ENCODE measurements around the gene PRKN.

PRKN gene

DNA sequence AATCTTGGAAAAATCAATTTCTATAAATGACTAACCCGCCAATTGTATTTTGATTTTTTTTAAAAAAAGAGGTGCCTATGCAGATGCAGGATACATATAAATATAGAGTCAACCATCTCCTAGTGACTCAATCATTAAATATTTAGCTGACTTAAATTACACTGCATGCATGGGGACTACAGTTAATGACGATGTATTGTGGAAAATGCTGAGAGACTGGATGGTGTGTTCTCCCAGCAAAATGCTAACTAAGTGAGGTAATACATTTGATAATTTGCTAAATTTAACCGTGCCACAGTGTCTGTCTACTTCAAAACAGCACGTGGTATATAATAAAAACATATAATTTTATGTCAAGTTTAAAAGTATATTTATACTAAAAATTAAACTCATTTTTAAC lies 341.6 kb downstream of the PRKN start:
- DNase-seq (ENCODE audit: extremely low read depth, low read depth): no peak
- TF ChIP-seq, protein P1, sequence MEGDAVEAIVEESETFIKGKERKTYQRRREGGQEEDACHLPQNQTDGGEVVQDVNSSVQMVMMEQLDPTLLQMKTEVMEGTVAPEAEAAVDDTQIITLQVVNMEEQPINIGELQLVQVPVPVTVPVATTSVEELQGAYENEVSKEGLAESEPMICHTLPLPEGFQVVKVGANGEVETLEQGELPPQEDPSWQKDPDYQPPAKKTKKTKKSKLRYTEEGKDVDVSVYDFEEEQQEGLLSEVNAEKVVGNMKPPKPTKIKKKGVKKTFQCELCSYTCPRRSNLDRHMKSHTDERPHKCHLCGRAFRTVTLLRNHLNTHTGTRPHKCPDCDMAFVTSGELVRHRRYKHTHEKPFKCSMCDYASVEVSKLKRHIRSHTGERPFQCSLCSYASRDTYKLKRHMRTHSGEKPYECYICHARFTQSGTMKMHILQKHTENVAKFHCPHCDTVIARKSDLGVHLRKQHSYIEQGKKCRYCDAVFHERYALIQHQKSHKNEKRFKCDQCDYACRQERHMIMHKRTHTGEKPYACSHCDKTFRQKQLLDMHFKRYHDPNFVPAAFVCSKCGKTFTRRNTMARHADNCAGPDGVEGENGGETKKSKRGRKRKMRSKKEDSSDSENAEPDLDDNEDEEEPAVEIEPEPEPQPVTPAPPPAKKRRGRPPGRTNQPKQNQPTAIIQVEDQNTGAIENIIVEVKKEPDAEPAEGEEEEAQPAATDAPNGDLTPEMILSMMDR (IDR thresholded peaks at IDR 0.05; ENCODE audit: low read depth, low read length): no peak

DNA sequence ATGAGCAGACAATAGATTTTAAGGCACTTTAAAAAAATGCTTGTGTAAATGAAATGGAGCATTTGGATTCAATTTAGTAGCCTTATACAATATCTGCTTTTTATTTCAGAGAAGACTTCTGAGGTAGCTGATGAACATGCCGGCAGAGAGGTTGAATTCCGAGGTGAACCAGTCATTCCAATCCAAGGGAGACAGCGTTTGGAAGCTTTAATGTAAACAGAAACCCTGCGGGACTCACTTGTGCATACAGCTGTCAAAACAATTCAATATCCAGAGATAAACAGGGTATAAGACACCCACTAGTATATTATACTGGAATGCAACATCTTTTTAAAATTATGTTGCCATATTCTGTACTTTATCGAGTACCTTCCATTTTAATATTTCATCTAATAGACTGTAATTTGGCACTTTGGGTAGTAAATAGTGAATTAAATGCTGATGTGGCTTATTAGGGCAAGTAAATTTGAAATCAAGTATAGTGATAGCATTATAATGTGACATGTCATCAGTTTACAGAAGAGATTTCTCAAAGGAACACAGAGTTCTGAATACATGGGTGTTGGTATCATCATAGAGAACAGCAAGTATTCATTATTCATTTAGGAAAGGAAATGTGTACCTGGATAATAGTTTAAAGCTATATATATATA lies 347.7 kb downstream of the PRKN start:
- TF ChIP-seq, protein P1 (IDR thresholded peaks at IDR 0.05; ENCODE audit: low read depth, low read length): no peak

DNA sequence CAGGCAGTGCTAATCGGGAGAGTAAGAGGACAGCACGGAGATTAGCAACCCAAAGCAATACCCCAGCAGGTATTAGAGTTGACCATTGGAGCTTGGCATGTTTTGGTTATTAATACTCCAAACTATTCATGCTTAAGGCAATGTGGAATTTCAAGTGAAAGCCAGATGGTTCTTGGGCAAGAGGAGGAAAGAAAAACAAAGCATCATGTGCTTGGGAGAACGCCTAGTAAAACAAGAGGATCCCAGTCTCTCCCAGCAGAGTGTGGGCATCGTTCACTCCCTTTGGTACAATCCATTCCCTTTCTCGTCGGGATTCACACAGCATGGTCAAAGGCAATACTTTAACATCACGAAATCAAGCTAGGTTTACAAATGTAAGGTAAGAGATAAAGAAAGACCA lies 349.8 kb downstream of the PRKN start:
- TF ChIP-seq, protein P1 (IDR thresholded peaks at IDR 0.05; ENCODE audit: low read depth, low read length): no peak
- DNase-seq (ENCODE audit: extremely low read depth, low read depth): peak; percentile 24

More for the DNA sequence above, 347.7 kb downstream of the PRKN start:
- peak; percentile 60 for DNase-seq (ENCODE audit: extremely low read depth, low read depth)

DNA sequence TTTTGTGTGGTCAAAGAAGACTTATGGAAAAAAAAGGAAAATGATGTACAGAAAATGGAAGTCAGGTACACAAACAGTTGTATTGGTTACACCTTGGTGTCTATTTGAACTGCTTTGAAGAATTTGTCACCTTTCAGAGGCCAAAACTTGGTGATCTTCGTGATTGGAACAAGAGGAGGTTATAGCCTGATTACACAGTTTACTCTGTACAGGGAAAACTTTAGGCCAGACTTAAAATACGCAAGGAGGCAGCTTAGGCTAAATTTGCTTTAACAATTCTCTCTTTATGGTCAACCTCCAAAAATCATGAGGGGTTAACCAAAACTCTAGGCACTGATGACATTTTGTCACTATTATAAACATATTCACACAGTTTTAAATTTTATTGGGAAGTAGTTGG lies 353.7 kb downstream of the PRKN start:
- TF ChIP-seq, protein P1 (IDR thresholded peaks at IDR 0.05; ENCODE audit: low read depth, low read length): no peak
- no peak for DNase-seq (ENCODE audit: extremely low read depth, low read depth)

DNA sequence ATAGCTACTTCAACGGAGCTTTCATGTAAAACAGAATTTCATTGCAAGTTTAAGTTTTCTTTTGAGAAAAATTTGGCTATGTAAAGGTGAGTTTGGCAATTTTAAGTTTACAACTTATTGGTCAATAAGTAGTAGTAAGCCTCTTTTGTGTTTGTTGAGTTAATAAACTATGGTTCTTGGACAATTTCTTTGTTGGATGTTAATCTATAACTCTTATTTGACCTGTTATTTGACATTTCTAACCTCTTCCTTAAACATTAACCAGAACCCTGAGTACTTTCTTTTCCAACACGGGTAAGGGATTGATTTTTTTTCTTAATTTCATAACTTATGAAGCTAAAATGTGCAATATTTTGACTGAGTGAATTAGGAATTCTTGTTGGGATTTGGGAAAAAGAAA lies 354.4 kb downstream of the PRKN start:
- TF ChIP-seq, protein P1 (IDR thresholded peaks at IDR 0.05; ENCODE audit: low read depth, low read length): no peak
- no peak for DNase-seq (ENCODE audit: extremely low read depth, low read depth)

DNA sequence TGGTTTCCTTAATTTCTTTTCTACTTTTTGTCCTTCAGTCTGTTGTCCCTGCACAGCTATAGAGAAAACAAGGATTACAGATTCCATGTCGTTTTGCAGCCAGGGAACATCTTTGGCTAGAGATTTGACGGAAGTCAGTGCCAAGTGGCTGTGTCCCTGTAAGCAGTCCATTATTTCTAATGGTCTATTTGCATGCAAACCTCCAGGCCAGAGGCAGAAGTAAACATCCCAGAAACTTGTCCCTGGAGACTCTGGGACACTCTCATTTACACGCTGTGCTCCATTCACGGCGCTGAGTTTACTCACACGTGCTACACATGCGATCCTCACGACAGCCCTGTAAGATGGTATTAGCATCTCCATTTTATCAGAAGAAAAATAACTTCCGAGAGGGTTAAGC lies 355.5 kb downstream of the PRKN start:
- TF ChIP-seq, protein P1 (IDR thresholded peaks at IDR 0.05; ENCODE audit: low read depth, low read length): no peak

DNA sequence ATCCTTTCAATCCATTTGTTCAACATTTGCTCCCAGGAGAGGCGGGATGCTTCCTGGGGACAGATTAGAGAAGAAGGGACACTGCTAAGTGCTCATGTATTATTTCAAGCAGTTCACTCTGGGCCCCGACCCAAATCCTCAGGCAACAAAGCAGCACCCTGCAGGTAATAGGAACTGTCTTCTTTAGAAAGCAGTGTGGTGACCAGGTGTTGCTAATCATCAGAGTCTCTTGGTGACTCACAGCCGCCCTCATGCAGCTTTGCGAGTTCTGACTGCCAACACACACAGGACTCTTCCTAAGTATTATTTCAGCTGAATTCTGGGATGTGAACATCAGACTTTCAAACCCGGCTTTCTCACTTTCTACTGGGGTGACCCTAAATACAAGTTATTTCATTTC lies 356.4 kb downstream of the PRKN start:
- TF ChIP-seq, protein P1 (IDR thresholded peaks at IDR 0.05; ENCODE audit: low read depth, low read length): no peak
- DNase-seq (ENCODE audit: extremely low read depth, low read depth): no peak

More for the DNA sequence above, 355.5 kb downstream of the PRKN start:
- DNase-seq (ENCODE audit: extremely low read depth, low read depth): no peak

Measured in AG09319 (cell line).